SK-N-DZ (cell line): ENCODE results near the gene ZNF410.

Experiments
- DNase-seq: peaks from one replicate; pipeline ENCODE4 v3.0.0-alpha.2; 2015; ENCODE audit warnings: low spot score
- small RNA-seq, 2 experiments: library from RNA; depleted of rRNA; stranded (forward); fragments of <200 nt; gene quantifications; one replicate each; pipeline ENCODE3, GENCODE V24; 2014

The ZNF410 gene

GRCh38 chr14:73949752-73950734 is 63.4 kb downstream of the ZNF410 start, which contains the start of the genes COQ6 and FAM161B:
TSS of gene COQ6 (plus strand) at chr14:73950302. CDS start at chr14:73950333, 31 bp downstream.
TSS of gene FAM161B (minus strand) at chr14:73950094. CDS start at chr14:73950026, 68 bp downstream.
- DNase-seq, result peak; percentile 97

DNA sequence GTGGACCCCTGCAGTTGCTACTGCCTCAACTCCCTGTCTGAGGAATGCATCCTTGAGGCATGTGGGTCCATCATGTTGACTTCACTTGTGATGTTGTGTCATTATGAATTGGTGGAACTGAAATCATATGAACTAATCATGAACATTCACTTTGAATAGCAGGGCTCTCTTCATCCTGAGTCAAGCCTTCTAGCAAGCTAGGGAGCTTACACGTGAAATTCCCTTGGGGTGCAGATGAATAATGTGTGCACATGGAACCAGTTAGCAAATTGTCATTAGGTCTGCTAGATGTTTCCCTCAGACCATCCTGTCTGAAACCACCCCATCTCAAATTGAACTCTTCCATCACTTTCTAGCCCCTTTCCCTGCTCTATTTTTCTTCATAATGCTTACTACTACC is 67.1 kb downstream of the ZNF410 start:
- no peak for DNase-seq

- DNase-seq, result no peak
Measured at GRCh38 chr14:73955674-73956073, 69.0 kb downstream of the ZNF410 start.

GRCh38 chr14:73958591-73958990 is 71.9 kb downstream of the ZNF410 start:
- DNase-seq, result no peak

DNA sequence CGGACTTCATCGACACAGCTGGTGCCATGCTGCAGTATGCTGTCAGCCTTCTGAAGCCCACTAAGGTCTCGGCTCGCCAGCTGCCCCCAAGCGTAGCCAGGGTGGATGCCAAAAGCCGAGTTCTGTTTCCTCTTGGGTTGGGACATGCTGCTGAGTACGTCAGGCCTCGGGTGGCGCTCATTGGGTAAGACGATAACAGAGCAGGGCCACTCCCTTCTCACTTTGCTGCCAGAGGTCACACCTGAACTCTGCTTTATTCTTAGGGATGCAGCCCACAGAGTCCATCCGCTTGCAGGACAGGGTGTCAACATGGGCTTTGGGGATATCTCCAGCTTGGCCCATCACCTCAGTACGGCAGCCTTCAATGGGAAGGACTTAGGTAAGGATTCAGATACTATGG is 74.5 kb downstream of the ZNF410 start:
- DNase-seq, result no peak

GRCh38 chr14:73965216-73965615 is 78.6 kb downstream of the ZNF410 start:
- no peak for DNase-seq

DNA sequence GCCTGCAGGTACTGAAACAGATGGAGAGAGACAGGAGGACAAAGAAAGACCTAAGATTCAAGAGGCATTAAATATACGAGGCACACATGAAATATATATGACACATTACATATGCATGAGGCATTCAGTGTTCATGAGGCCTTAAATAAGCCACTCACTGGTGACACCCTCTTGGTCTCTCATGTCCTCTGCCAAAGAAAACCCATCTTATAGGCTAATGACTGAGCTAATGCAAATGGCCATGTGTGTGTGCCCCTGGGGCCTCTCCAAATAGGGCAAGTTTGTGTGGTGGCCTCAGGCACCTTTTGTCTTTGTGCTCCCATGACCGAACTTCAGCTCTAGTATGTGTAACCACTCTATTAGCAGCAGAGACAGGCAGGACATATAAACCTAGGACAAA is 82.2 kb downstream of the ZNF410 start:
- no peak for DNase-seq

- no peak for DNase-seq
Measured at GRCh38 chr14:73973497-73973896, 86.8 kb downstream of the ZNF410 start.

DNA sequence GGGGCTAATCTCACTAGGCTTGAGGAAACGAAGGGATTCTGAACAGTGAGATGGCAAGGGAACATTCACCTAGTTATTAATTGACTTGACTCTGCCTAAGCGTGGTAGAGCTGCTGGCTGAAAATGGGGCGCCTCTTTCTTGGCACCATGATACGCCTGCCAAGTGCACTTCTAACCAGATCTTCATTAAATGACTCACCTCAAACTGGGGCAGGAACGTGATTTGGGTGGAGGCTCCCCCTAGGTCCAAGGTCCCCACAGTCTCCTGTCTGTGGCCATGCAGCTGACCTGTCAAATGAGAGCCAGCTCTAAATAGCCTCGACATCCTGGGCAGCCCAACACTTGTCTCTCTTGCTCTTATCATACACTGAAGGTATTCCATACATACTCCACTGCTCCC is 89.5 kb downstream of the ZNF410 start:
- DNase-seq, result no peak

DNA sequence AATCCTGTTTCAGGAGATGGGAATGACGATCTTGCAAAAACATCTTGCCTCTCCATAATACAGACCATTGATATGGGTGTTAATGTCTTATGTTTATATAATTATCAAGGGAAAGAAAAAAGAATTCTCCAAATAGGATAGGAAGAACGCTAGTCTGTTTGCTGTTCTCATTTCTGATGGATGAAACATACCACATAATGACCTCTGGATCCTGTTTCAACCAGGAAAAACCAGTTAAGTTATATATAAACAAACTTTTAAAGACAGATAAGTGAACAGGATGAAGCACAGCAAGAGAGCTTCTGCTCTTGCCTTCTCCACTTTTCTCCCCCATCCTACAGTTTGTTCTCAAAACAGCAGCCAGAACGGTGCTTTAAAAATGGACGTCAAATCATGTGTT is 91.2 kb downstream of the ZNF410 start:
- DNase-seq, result no peak

Small RNA genes within 50 kb of the gene (small RNA-seq; reads per million reads assigned to genes)
- 0 reads per million in 2 experiments for gene AC005520.4
- gene RF00019, result 0 reads per million in 2 experiments
